OCI-LY3 (cell line): ENCODE results near the gene SLC25A42.

Source experiments
- H2AFZ ChIP-seq: fragments of 200-600, 300-600 bp; shearing (Covaris generic); 2 replicates; pipeline ENCODE4 v1.6.0; 2014; ENCODE audit warnings: antibody characterized with exemption, low read depth, low read length
- H3K27ac ChIP-seq: fragments of 200-600, 300-600 bp; sonication (generic); 2 replicates; pipeline ENCODE4 v1.5.1; 2014; ENCODE audit warnings: mild to moderate bottlenecking, low read length, moderate library complexity, mixed read lengths
- H3K27me3 ChIP-seq: fragments of 200-600, 300-600 bp; sonication (generic); 2 replicates; pipeline ENCODE4 v1.6.1; 2014; ENCODE audit warnings: low read depth, low read length, mixed read lengths
- H3K36me3 ChIP-seq: fragments of 200-600, 300-600 bp; sonication (generic); replicated peaks from 2 replicates; pipeline ENCODE3; 2014; ENCODE audit warnings: low read depth, low read length, mixed read lengths
- H3K4me1 ChIP-seq: fragments of 300-600, 200-600 bp; sonication (generic); 2 replicates; pipeline ENCODE4 v1.6.1; 2014; ENCODE audit warnings: low read length, mixed read lengths
- H3K4me2 ChIP-seq: fragments of 200-600, 300-600 bp; sonication (generic); 2 replicates; pipeline ENCODE4 v1.6.1; 2014; ENCODE audit warnings: low read length, mixed read lengths
- H3K4me3 ChIP-seq: fragments of 300-600, 200-600 bp; sonication (generic); 2 replicates; pipeline ENCODE4 v1.5.1; 2014; ENCODE audit warnings: antibody characterized with exemption, mild to moderate bottlenecking, low read length, moderate library complexity
- H3K79me2 ChIP-seq: fragments of 300-600, 200-600 bp; shearing (Covaris generic); 2 replicates; pipeline ENCODE4 v1.6.1; 2014; ENCODE audit warnings: mild to moderate bottlenecking, low read length, mixed read lengths
- H3K9ac ChIP-seq: fragments of 300-600, 200-600 bp; shearing (Covaris generic); 2 replicates; pipeline ENCODE4 v1.6.0; 2014; ENCODE audit warnings: mild to moderate bottlenecking, low read length, moderate library complexity
- H3K9me3 ChIP-seq: fragments of 200-600, 300-600 bp; shearing (Covaris generic); 2 replicates; pipeline ENCODE4 v1.6.1; 2014; ENCODE audit warnings: low read length, mixed read lengths; ENCODE audit not compliant: insufficient read depth
- H4K20me1 ChIP-seq: fragments of 200-600, 300-600 bp; sonication (generic); 2 replicates; pipeline ENCODE4 v1.6.1; 2016; ENCODE audit warnings: low read length, mixed read lengths; ENCODE audit not compliant: insufficient read depth
- CTCF ChIP-seq: fragments of 200-600, 300-600 bp; sonication (generic); IDR thresholded peaks from 2 replicates; pipeline ENCODE4 v1.5.1; 2014; ENCODE audit warnings: antibody characterized with exemption, low read length, low read depth
- EZH2phosphoT487 ChIP-seq: fragments of 200-600 bp; shearing (Covaris generic); IDR thresholded peaks from 2 replicates; pipeline ENCODE4 v1.6.1; 2018; ENCODE audit warnings: antibody characterized with exemption, mixed run types, low read depth

Gene SLC25A42

GRCh38 chr19:19122902-19123301 is 59.1 kb downstream of the SLC25A42 start:
- Histone ChIP-seq H4K20me1 (no peaks in the 10 kb centered on the region), H3K4me2 (no peak overlapping the region), H3K79me2 (no peaks in the 10 kb centered on the region), H3K9me3 (peaks cover 10% of the 10 kb centered on the region), H3K4me3 (no peak overlapping the region), H2AFZ (no peak overlapping the region), H3K36me3 (peaks cover 38% of the 10 kb centered on the region), H3K9ac (no peak overlapping the region), H3K27ac (no peak overlapping the region), H3K4me1 (no peaks in the 10 kb centered on the region), H3K27me3 (no peaks in the 10 kb centered on the region)
- TF ChIP-seq CTCF (no peak), EZH2phosphoT487 (no peak)

GRCh38 chr19:19123386-19123785 is 59.6 kb downstream of the SLC25A42 start:
- Histone ChIP-seq H3K4me3 (no peak overlapping the region), H3K27ac (no peak overlapping the region), H3K27me3 (no peaks in the 10 kb centered on the region), H4K20me1 (no peaks in the 10 kb centered on the region), H3K4me2 (no peak overlapping the region), H3K36me3 (peaks cover 40% of the 10 kb centered on the region), H3K79me2 (no peaks in the 10 kb centered on the region), H3K9me3 (peaks cover 10% of the 10 kb centered on the region), H2AFZ (no peak overlapping the region), H3K9ac (no peak overlapping the region), H3K4me1 (no peaks in the 10 kb centered on the region)
- TF ChIP-seq EZH2phosphoT487 (no peak), CTCF (no peak)

- Histone ChIP-seq H3K27ac (no peak overlapping the region), H3K9me3 (peaks cover 10% of the 10 kb centered on the region), H3K9ac (no peak overlapping the region), H3K4me2 (no peak overlapping the region), H3K4me3 (no peak overlapping the region), H3K36me3 (peaks cover 42% of the 10 kb centered on the region), H3K79me2 (no peaks in the 10 kb centered on the region), H3K27me3 (no peaks in the 10 kb centered on the region), H2AFZ (no peak overlapping the region), H4K20me1 (no peaks in the 10 kb centered on the region), H3K4me1 (no peaks in the 10 kb centered on the region)
- no peak for TF ChIP-seq CTCF
- no peak for TF ChIP-seq EZH2phosphoT487
These were observed 62.3 kb downstream of the SLC25A42 start for GRCh38 chr19:19126102-19126501.

GRCh38 chr19:19131989-19132388 is 68.2 kb downstream of the SLC25A42 start:
- H3K79me2 ChIP-seq: peaks cover 6% of the 10 kb centered on the region
- H3K36me3 ChIP-seq: peaks cover 41% of the 10 kb centered on the region
- no peaks in the 10 kb centered on the region for H3K4me1 ChIP-seq
- no peak overlapping the region for H2AFZ ChIP-seq
- TF ChIP-seq CTCF (no peak), EZH2phosphoT487 (no peak)
- H4K20me1 ChIP-seq: no peaks in the 10 kb centered on the region
- no peak overlapping the region for H3K4me2 ChIP-seq
- H3K9me3 ChIP-seq: peaks cover 13% of the 10 kb centered on the region; the same call in 1 of the 2 replicates
- no peaks in the 10 kb centered on the region for H3K27me3 ChIP-seq
- H3K27ac ChIP-seq: no peak overlapping the region
- no peak overlapping the region for H3K9ac ChIP-seq
- no peak overlapping the region for H3K4me3 ChIP-seq
